ENCODE data around the gene PGA3. TPM values are rescaled to one million over a fixed set of nuclear protein-coding genes. Genes with fewer than 3 reads are reported as not detected.
A peak's percentile ranks its signal among the peaks of the same experiment; 100 is the strongest.
"Not testable (repeated sequence)": the region's sequence is repeated elsewhere in the genome, so short reads cannot be mapped to it uniquely, and the experiment has no call there.

PGA3 gene
- total RNA-seq, 2 experiments from 2014 or later, result not detected

DNA sequence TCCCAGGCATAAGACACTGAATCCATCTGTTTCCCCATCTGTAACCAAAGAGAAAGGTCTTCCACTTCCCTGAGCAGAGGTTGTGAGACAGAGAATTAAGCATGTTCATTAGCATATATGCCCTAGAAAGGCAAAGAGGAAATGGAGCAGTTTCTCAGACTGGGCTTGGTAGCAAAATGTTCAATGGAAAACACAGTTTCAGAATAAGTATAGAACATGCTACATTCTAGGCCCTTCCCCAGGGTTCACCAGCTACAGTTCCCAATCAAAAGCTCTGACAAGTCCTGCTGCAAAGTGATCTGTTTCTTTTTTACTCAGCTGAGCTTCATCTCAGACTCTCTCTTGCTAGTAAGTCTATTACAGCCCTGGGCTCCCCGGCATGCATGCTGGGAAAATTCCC, 49.0 kb downstream of the PGA3 start:
- H3K27me3 Mint-ChIP-seq; H3K4me1 Mint-ChIP-seq; DNase-seq; H3K9me3 Mint-ChIP-seq; H3K27ac Mint-ChIP-seq; H3K4me3 Mint-ChIP-seq; POLR2A ChIA-PET; H3K36me3 Mint-ChIP-seq (ENCODE audit: low read depth): not testable (repeated sequence)
- CTCF ChIA-PET, result interaction anchor here (1.2 kb wide), 1 partner anchor 16 kb away, joined by 3 read pairs; no protein-coding TSS in a partner anchor

DNA sequence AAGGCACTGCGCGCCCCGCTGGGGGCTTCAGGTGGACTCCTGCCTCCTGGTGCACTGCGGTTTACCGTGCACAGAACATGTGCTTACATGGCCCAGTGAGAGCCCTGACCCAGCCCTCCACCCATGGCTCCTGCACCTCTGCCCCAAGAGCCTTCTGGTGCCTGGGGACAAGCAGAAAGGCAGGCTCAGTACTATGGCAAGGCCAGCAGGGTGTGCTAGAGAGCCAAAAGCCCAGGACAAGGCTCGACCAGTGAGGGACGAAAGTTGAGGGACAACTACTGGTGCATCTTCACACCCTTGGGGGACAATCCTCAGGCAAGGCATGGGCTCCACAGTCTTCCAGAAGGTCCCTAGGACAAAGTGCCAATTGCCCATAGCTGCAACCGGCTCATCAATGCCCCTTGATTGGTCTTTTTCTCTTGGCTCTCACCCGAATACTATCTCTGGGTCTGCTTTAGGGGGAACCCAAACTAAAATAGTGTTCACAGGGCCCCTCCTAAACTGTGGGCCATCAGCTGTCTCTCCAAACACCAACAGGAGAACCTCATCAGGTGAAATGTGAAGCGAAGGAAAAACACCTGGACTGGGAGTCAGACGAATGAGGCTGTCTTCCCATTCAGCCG, 51.2 kb downstream of the PGA3 start:
- no peaks in the 10 kb centered on the region for H3K27me3 Mint-ChIP-seq

DNA sequence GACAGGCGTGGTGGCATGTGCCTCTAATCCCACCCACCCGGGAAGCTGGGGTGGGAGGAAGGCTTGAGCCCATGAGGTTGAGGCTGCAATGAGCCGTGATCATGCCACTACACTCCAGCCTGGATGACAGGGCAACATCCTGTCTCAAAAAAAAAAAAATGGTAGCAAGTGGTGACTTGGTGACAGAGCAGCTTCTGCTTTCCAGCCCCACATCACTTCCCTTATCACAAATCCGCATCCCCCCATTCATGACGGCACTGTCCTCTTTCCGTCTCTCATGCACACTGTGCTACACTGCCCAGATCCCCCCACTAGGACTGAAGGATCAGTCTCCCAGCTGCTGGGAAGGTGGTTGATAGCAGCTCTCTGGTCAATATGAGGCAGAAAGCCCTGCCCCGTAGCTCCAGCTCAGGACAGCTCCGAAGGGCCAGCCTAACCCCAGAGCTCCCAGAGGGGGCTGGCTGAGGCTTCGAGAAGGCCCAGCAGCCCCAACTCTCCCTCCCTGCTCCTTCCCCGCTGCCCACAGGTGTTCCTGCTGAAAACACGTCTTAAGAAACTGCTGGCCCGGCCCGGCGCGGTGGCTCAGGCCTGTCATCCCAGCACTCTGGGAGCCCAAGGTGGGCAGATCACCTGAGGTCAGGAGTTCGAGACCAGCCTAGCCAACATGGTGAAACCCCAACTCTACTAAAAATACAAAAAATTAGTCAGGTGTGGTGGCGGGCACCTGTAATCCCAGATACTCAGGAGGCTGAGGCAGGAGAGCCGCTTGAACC, 53.6 kb downstream of the PGA3 start:
- Mint-ChIP-seq H3K4me1 (peaks cover 3% of the 10 kb centered on the region), H3K27me3 (no peaks in the 10 kb centered on the region), H3K36me3 (ENCODE audit: low read depth) (no peaks in the 10 kb centered on the region), H3K27ac (no peak overlapping the region), H3K9me3 (no peaks in the 10 kb centered on the region), H3K4me3 (no peak overlapping the region)
- CTCF ChIA-PET, result interaction anchor here (0.6 kb wide), 2 partner anchors 83 to 1113 kb away, joined by 3 to 4 read pairs; no protein-coding TSS in a partner anchor
- no peak for DNase-seq
- POLR2A ChIA-PET, result interaction anchor here (0.6 kb wide), 1 partner anchor 1569 kb away, joined by 3 read pairs; no protein-coding TSS in a partner anchor

More for the DNA sequence above, 51.2 kb downstream of the PGA3 start:
- H3K27ac Mint-ChIP-seq, result no peak overlapping the region
- H3K36me3 Mint-ChIP-seq (ENCODE audit: low read depth), result no peaks in the 10 kb centered on the region
- peak; percentile 73 for DNase-seq
- no peaks in the 10 kb centered on the region for H3K9me3 Mint-ChIP-seq
- H3K4me1 Mint-ChIP-seq, result peaks cover 3% of the 10 kb centered on the region
- H3K4me3 Mint-ChIP-seq, result no peak overlapping the region
- ChIA-PET CTCF (interaction anchor here (0.6 to 1.5 kb wide), 10 partner anchors 11 to 835 kb away, joined by 3 to 6 read pairs (median 3); partner anchors contain the start of genes CYB561A3 and TMEM138), POLR2A (interaction anchor here (0.6 kb wide), 1 partner anchor 10 kb away, joined by 5 read pairs; no protein-coding TSS in a partner anchor)

DNA sequence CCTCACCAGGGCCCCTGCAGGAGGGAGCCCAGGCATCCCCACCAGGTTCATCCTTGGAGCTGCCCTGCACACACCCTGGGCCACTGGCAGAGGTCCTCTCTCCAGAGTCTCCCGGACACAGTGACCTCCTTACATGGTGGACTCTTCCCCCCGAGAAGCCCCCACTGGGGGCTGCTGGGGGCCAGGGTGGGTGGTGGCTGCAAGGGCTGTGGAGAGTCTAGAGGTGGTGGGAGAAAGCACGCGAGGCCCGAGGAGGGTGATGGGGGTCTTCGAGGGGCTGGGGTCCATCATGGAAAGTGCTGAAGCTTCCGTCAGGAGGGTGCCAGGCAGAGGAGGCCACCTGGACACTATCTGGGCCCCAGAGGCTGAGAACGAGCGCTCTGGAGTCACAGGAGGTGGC, 55.2 kb downstream of the PGA3 start:
- POLR2A ChIA-PET, result no interaction called here
- Mint-ChIP-seq H3K4me1 (peaks cover 3% of the 10 kb centered on the region), H3K27me3 (no peaks in the 10 kb centered on the region), H3K9me3 (no peaks in the 10 kb centered on the region), H3K27ac (no peak overlapping the region), H3K4me3 (no peak overlapping the region), H3K36me3 (ENCODE audit: low read depth) (no peaks in the 10 kb centered on the region)
- DNase-seq, result no peak
- CTCF ChIA-PET, result interaction anchor here (0.7 to 0.9 kb wide), 2 partner anchors 36 to 127 kb away, joined by 4 read pairs; partner anchors contain the start of gene VWCE

DNA sequence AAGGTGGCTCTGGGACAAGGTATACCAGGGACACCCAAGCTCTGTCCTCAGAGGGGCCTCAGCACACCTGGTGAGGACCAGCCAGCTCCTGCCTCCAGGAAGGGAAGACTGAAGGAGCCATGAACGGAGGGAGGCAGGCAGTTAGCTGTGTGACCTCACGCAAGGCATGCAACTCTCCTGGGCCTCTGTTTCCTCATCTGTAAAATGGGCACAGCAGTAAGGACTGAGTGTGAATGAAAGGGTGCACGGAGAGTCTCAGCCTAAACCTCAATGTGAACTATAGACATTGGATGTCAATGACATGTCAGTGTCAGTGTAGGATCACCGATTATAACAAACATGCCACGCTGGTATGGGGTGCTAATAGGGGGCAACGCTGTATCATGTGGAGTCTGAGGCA, 56.0 kb downstream of the PGA3 start:
- Mint-ChIP-seq H3K27me3 (no peaks in the 10 kb centered on the region), H3K4me1 (peaks cover under 1% of the 10 kb centered on the region), H3K27ac (no peak overlapping the region), H3K4me3 (no peak overlapping the region), H3K9me3 (no peaks in the 10 kb centered on the region), H3K36me3 (ENCODE audit: low read depth) (no peaks in the 10 kb centered on the region)
- POLR2A ChIA-PET, result no interaction called here
- no peak for DNase-seq
- CTCF ChIA-PET, result interaction anchor here (0.7 to 0.9 kb wide), 2 partner anchors 35 to 126 kb away, joined by 4 read pairs; partner anchors contain the start of gene VWCE

Other genes starting within 250 kb of the PGA3 start
- gene CD6, start 231.8 kb upstream of the PGA3 start, total RNA-seq, result 100 to 1,000 TPM; 368 to 402 TPM
- 100 to 1,000 TPM; 379 to 405 TPM for gene CD5, start 101.0 kb upstream of the PGA3 start, total RNA-seq
- gene VPS37C, start 42.1 kb upstream of the PGA3 start, total RNA-seq, result 1 to 10 TPM; 5.5 to 5.8 TPM
- not detected for gene PGA4, start 18.8 kb downstream of the PGA3 start, total RNA-seq
- gene PGA5, start 37.7 kb downstream of the PGA3 start, total RNA-seq, result not detected
- 1 to 10 TPM; 1.6 to 1.7 TPM for gene VWCE, start 91.8 kb downstream of the PGA3 start, total RNA-seq
- gene DDB1, start 129.6 kb downstream of the PGA3 start, total RNA-seq, result 100 to 1,000 TPM; 207 to 222 TPM
- 10 to 100 TPM; 40.0 to 46.9 TPM for gene TKFC, start 129.7 kb downstream of the PGA3 start, total RNA-seq
- gene CYB561A3, start 158.4 kb downstream of the PGA3 start, total RNA-seq, result 10 to 100 TPM; 49.4 to 59.6 TPM
- gene TMEM138, start 158.9 kb downstream of the PGA3 start, total RNA-seq, result 10 to 100 TPM; 52.0 to 60.4 TPM
- gene TMEM216, start 189.1 kb downstream of the PGA3 start, total RNA-seq, result 1 to 10 TPM; 3.7 to 6.3 TPM
- 100 to 1,000 TPM; 106 to 133 TPM for gene CPSF7, start 226.5 kb downstream of the PGA3 start, total RNA-seq
- gene SDHAF2, start 226.6 kb downstream of the PGA3 start, total RNA-seq, result 10 to 100 TPM; 42.4 to 48.3 TPM